Left hindlimb (tissue), 1 donor: ENCODE data around the gene KCNK13.
"Not testable (repeated sequence)": the region's sequence is repeated elsewhere in the genome, so short reads cannot be mapped to it uniquely, and the experiment has no call there.

ENCODE experiments used
- DNase-seq: peaks from one replicate; pipeline ENCODE4 v3.0.0-alpha.2; 2018

Gene KCNK13

GRCh38 chr14:90061685-90062126 lies at the start of gene KCNK13:
TSS of gene KCNK13 (plus strand) at chr14:90061994. CDS start at chr14:90062206, 212 bp downstream.
- DNase-seq = peak; percentile 37

DNA sequence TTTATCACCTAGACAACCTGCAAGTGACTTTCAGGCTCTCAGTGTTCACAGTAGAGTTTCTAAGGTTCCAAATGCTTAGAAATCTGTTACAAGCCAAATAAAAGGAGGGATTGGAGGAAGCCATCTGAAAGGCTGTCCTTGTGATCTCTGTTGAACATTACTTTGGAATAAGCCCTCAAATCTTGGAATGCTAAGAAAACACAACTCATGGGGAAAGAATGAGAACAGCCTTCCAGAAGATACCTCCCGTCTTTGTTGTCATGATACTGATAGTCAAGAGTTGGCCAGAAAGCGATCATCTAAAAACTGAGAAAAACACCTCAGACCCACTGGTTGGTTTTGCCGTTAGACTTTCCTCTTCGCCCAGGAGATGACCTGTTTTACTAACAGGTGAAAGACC lies 44.4 kb upstream of the KCNK13 start:
- no peak for DNase-seq

DNA sequence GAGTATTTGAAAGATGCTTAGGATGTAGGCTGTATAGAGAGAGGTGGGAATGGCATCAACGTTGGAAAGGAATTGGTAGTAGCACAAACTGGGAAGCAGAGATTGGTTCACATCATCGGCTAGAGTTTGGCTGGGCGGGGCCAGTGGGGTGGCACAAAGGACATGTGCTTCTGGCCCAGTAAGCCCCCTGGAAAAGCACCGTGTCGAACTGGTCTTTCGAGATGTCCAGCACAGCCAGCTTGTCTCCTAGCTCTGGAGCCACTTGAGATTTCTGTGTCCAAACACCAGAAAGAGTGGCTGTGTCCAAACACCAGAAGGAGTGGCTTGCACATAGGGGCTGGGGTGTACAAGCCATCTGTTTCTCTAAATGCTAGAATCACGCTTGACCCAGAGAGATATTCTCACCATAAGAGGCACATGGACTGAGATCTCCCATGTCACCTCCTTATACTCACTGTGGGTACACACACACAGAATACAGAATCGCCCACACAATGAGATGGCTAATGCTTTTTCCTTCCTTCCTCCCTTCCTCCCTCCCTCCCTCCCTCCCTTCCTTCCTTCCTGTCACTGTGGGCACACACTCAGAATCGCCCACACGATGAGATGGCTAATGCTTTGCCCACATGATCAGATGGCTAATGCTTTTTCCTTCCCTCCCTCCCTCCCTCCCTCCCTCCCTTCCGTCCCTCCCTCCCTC lies 41.8 kb upstream of the KCNK13 start:
- DNase-seq = no peak

GRCh38 chr14:90023176-90023896 lies 38.5 kb upstream of the KCNK13 start:
- DNase-seq = no peak

- no peak for DNase-seq
Measured at GRCh38 chr14:90024910-90025309, 36.9 kb upstream of the KCNK13 start.

- not testable (repeated sequence) for DNase-seq
Measured at GRCh38 chr14:90026608-90027007, 35.2 kb upstream of the KCNK13 start.

DNA sequence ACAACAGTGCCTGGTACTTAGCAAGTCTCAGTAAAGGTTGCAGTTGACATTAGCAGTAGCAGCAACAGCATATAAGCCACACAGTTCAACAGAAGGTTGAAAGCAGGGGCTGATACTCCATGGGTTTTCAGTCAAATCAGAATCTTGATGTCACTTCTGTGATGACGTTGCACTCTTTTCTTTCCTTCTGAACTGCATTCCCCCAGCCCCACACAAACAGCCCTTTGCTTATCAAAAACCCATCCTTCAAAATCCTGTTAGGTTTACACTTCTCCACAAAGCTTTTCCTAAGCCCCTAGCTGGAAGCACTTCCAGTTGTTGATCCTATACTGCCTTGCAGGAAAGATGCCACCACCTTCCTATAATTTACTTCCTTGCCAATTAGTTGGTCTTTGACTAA lies 34.0 kb upstream of the KCNK13 start:
- no peak for DNase-seq

DNA sequence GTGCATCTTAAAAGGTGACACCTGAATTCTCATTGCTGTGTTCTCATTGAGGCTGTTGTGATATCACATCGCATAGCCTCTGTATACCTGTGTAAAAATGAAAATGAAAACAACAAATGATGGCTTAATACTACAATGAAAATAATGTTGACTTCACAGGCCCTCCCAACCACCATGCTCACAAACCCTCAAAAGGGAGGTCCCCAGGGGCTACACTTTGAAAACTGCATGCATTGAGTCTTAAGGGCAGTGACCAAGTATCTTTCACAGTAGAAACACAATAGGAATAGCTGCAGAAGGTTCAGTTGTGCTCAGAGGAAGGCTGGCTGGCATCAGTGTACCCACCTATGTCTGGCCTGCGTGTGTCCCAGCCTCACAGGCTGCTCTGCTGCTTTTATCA lies 27.6 kb upstream of the KCNK13 start:
- DNase-seq = no peak

- DNase-seq = no peak
Measured at GRCh38 chr14:90034835-90035525, 26.8 kb upstream of the KCNK13 start.

DNA sequence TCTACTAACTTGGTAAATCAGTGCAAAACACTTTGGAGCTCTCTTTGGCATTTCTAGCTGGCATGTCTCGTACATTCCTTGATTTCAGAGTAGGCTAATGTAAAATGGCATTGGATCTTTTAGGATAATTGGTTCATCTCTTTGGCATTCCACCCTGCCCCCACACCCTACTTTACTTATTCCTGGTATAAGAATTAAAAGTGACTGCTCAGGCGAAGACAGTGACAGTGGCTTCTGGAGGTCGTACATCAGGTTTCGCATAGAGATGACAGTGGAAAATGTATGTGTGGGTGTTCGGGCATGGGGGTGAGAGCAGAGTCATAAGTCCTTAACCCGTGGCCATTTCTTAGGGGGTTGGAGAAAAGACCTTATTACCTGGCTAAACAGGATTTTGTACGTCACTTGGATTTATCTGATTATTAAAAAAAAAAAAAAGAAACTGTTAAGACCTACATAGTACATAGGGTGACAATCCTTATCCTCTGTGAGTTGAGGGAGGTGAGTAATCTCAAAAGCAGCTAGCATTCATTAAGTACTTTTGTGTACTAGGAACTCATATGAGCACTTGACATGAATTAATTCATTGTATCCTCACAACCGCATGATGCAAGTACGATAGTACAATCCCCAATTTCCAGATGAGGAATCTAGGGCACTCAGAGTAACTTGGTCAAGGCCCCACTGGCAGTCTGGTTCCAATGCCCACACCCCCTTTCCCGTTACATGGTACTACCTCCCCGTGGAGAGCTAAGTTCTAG lies 22.4 kb upstream of the KCNK13 start:
- no peak for DNase-seq

GRCh38 chr14:90040411-90040810 lies 21.4 kb upstream of the KCNK13 start:
- DNase-seq = no peak

GRCh38 chr14:90042496-90043252 lies 19.1 kb upstream of the KCNK13 start:
- DNase-seq = no peak

GRCh38 chr14:90045616-90046015 lies 16.2 kb upstream of the KCNK13 start:
- no peak for DNase-seq

DNA sequence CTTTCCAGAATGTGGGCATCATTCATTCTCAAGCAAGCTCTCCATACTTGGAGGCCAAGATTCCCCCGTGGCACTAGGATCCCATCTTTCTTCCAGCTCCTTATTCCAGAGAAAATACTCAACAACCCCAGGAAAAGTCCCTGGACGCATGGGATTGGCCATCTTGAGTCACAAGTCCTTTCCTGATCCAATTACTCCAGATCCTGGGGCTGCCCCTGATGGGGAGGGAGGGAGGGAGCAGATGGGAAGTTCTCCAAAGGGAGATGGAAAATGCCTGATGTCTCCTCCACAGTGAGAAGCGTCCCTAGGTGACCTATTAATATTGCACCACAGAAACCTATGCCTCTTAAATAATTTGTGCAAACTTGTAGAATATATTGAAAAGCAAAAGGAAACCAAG lies 12.4 kb upstream of the KCNK13 start:
- no peak for DNase-seq

GRCh38 chr14:90050271-90050670 lies 11.5 kb upstream of the KCNK13 start:
- DNase-seq = no peak

GRCh38 chr14:90053044-90053443 lies 8.8 kb upstream of the KCNK13 start:
- DNase-seq = no peak

DNA sequence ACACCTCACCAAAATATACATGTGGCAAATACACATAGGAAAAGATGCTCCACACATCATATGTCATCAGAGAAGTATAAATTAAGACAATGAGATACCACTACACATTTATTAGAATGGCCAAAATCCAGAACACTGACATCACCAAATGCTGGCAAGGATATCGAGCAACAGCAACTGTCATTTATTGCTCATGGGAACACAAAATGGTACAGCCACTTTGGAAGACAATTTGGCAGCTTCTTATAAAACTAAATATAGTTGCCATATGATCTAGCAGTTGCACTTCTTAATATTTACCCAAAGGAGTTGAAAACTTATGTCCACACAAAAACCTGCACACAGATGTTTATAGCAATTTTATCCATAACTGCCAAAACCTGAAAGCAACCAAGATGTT lies 7.0 kb upstream of the KCNK13 start:
- no peak for DNase-seq

- no peak for DNase-seq
Measured at GRCh38 chr14:90056826-90057225, 5.0 kb upstream of the KCNK13 start.

- DNase-seq = no peak
Measured at GRCh38 chr14:90058876-90059458, 2.8 kb upstream of the KCNK13 start.

DNA sequence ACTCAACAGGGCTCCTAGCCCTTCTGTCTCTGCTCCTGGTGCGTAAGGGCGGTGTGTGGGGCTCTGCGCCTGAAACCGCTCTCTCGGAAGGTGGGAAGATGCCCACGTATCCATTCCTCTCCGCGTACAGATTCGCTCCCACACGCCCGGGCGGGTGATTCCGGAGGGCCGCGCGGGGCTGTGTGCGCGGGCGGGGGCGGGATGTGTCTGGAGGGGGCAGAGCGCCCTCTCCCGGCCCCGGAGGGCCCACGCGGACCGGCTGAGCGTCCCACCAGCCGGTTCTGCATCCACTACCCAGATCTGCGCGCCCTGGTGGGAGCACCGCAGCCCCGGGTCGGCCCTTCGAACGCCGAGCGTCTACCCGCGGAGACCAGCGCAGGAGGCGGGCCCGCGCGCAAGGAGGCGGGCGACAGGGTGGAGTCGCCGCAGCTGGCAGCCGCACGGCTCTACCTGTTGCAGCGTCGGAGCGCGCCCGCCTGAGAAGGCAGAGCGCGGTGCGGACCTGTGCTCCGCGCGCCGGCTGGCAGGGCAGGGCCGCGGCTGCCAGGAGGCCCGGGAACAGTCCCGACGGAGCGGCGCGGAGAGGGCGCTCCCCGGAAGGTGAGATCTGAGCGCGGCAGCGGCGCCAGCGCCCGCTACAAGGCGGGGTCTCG lies 1.4 kb upstream of the KCNK13 start:
- peak; percentile 59 for DNase-seq

DNA sequence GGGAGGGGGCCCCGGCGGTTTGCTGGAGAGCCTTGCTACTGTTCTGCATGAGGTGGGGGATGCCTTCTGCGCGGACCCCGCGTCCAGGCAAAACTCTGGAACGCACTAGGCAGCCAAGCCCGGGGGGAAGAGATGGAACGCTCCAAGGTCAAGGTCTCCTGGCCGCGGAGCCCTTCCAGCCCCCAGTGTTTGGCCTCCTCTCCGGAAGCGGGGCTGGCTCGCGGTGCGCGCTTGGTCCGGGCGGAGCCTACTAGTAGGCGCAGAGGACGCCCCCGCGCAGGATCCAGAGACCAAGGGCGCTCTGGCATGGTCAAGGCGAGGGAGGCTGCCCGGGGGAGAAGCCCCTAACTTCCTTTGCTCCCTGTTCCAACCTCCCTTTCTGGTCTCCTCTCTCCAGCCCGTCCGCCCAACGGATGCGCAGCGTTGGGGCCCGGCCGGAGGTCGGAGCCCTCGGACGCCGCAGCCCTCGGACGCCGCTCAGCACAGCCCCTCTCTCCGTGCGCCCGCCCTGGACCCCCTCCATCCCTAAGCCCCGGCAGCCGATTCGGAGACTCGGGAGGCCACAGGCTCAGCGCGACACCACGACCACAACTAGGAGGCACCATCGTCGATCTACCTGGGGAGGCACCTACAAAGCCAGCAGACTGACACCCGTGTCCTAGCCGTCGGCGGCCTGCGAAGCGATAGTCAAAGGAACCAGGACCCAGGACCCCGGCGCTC lies 669 bp upstream of the KCNK13 start:
- DNase-seq = no peak
